HG03064 (cell line): ENCODE data around the gene THAP11.
A peak's percentile ranks its signal among the peaks of the same experiment; 100 is the strongest.

ENCODE experiments used
- ATAC-seq: cut with Tn5 transposase; IDR thresholded peaks from one replicate; pipeline ENCODE4 v1.9.1; 2021; ENCODE audit warnings: low read depth; ENCODE audit not compliant: unreplicated experiment

THAP11 gene

GRCh38 chr16:67841816-67842508 lies at the start of gene THAP11:
THAP11 (plus strand) TSS chr16:67842320; CDS start chr16:67842555, 235 bp downstream.
- peak; percentile 46 for ATAC-seq

GRCh38 chr16:67796099-67796718 lies 45.9 kb upstream of the THAP11 start:
- no peak for ATAC-seq

GRCh38 chr16:67800338-67800926 lies 41.7 kb upstream of the THAP11 start:
- ATAC-seq, result no peak

- ATAC-seq, result no peak
Measured at GRCh38 chr16:67801241-67801640, 40.9 kb upstream of the THAP11 start.

- ATAC-seq, result no peak
Measured at GRCh38 chr16:67801883-67802282, 40.2 kb upstream of the THAP11 start.

- ATAC-seq, result no peak
Measured at GRCh38 chr16:67803894-67804293, 38.2 kb upstream of the THAP11 start.

- no peak for ATAC-seq
Measured at GRCh38 chr16:67804853-67805542, 37.1 kb upstream of the THAP11 start.

GRCh38 chr16:67805718-67806427 lies 36.2 kb upstream of the THAP11 start:
- ATAC-seq, result peak; percentile 2

- peak; percentile 85 for ATAC-seq
Measured at GRCh38 chr16:67806428-67807147, 35.5 kb upstream of the THAP11 start, which contains the start of the genes RANBP10 and TSNAXIP1. RANBP10 (minus strand) TSS chr16:67806560; CDS start chr16:67806536, 24 bp downstream. TSNAXIP1 (plus strand) TSS chr16:67806889; CDS start chr16:67807150, 261 bp downstream.

- no peak for ATAC-seq
Measured at GRCh38 chr16:67807148-67807682, 34.9 kb upstream of the THAP11 start.

GRCh38 chr16:67811899-67812298 lies 30.2 kb upstream of the THAP11 start:
- no peak for ATAC-seq

GRCh38 chr16:67814567-67814966 lies 27.6 kb upstream of the THAP11 start:
- no peak for ATAC-seq

- no peak for ATAC-seq
Measured at GRCh38 chr16:67820608-67821259, 21.4 kb upstream of the THAP11 start.

- no peak for ATAC-seq
Measured at GRCh38 chr16:67822511-67822910, 19.6 kb upstream of the THAP11 start.

- ATAC-seq, result no peak
Measured at GRCh38 chr16:67825119-67825518, 17.0 kb upstream of the THAP11 start.

- no peak for ATAC-seq
Measured at GRCh38 chr16:67825906-67826305, 16.2 kb upstream of the THAP11 start.

- ATAC-seq, result no peak
Measured at GRCh38 chr16:67828651-67829050, 13.5 kb upstream of the THAP11 start.

GRCh38 chr16:67833030-67833414 lies 9.1 kb upstream of the THAP11 start:
- ATAC-seq, result no peak
